Measurements from ENCODE around the gene VAMP3. TPM values are rescaled to one million over a fixed set of nuclear protein-coding genes. Genes with fewer than 3 reads are reported as not detected.

The VAMP3 gene
- total RNA-seq, 4 donors from 2014 or later, result 64.4 to 133 (median 88.7) TPM

- intact Hi-C loops (cut with DNase I; ENCODE audit: low total_unique reads), result loop anchor here (2.0 kb wide), 1 partner anchor 85 kb away; no protein-coding TSS in a partner anchor
- TF ChIP-seq POLR2A (IDR thresholded peaks at IDR 0.05), result no peak
- TF ChIP-seq, protein P1, sequence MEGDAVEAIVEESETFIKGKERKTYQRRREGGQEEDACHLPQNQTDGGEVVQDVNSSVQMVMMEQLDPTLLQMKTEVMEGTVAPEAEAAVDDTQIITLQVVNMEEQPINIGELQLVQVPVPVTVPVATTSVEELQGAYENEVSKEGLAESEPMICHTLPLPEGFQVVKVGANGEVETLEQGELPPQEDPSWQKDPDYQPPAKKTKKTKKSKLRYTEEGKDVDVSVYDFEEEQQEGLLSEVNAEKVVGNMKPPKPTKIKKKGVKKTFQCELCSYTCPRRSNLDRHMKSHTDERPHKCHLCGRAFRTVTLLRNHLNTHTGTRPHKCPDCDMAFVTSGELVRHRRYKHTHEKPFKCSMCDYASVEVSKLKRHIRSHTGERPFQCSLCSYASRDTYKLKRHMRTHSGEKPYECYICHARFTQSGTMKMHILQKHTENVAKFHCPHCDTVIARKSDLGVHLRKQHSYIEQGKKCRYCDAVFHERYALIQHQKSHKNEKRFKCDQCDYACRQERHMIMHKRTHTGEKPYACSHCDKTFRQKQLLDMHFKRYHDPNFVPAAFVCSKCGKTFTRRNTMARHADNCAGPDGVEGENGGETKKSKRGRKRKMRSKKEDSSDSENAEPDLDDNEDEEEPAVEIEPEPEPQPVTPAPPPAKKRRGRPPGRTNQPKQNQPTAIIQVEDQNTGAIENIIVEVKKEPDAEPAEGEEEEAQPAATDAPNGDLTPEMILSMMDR (IDR thresholded peaks at IDR 0.05), result no peak
- no peak overlapping the region for H3K4me3 ChIP-seq (ENCODE audit: low read depth, poor library complexity, severe bottlenecking)
- WGBS, 2 donors, result 59 to 86% methylated on average over 3 of the region's 3 CpGs
- DNase-seq (ENCODE audit: low spot score in 2 of 2), result no peak
These were observed 17.5 kb upstream of the VAMP3 start for GRCh38 chr1:7753641-7754040.

GRCh38 chr1:7754234-7754633 is 16.9 kb upstream of the VAMP3 start:
- no peak for DNase-seq (ENCODE audit: low spot score in 2 of 2)
- TF ChIP-seq, protein P1 (IDR thresholded peaks at IDR 0.05), result no peak
- TF ChIP-seq POLR2A (IDR thresholded peaks at IDR 0.05), result no peak
- intact Hi-C loops (cut with DNase I; ENCODE audit: low total_unique reads), result no loop called here
- H3K4me3 ChIP-seq (ENCODE audit: low read depth, poor library complexity, severe bottlenecking), result no peak overlapping the region
- WGBS, 2 donors, result 69 to 80% methylated on average over 3 of the region's 3 CpGs

DNA sequence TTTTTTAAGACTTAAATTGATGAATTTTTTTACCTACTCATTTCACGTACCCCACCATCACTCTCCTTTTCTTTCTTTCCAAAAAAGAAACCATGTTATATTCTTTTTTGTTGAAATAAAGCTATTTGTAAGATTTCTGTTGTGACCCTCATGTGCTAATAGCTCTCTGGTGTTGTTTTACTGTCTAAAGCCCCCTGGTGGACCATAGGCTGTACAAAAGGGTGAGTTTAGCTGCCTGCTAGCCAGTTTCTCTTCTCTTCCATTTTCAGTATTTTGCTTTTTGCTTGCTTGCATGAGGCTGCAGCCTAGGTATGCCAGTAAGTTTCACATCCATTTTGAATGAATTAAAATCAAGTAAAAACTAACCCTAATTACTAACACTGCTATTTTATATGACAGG is 15.6 kb upstream of the VAMP3 start:
- intact Hi-C loops (cut with DNase I; ENCODE audit: low total_unique reads), result no loop called here
- no peak overlapping the region for H3K4me3 ChIP-seq (ENCODE audit: low read depth, poor library complexity, severe bottlenecking)
- DNase-seq (ENCODE audit: low spot score in 2 of 2), result no peak
- 95 to 98% methylated on average over 1 of the region's 1 CpG for WGBS, 2 donors
- TF ChIP-seq, protein P1 (IDR thresholded peaks at IDR 0.05), result no peak
- TF ChIP-seq POLR2A (IDR thresholded peaks at IDR 0.05), result no peak

- no peak overlapping the region for H3K4me3 ChIP-seq (ENCODE audit: low read depth, poor library complexity, severe bottlenecking)
- no peak for DNase-seq (ENCODE audit: low spot score in 2 of 2)
- TF ChIP-seq, protein P1 (IDR thresholded peaks at IDR 0.05), result no peak
- TF ChIP-seq POLR2A (IDR thresholded peaks at IDR 0.05), result no peak
- intact Hi-C loops (cut with DNase I; ENCODE audit: low total_unique reads), result no loop called here
- WGBS, 2 donors, result 80 to 86% methylated on average over 6 of the region's 6 CpGs
These were observed 10.9 kb upstream of the VAMP3 start for GRCh38 chr1:7760245-7760644.

GRCh38 chr1:7761103-7761502 is 10.0 kb upstream of the VAMP3 start:
- intact Hi-C loops (cut with DNase I; ENCODE audit: low total_unique reads), result no loop called here
- 87 to 89% methylated on average over 3 of the region's 3 CpGs for WGBS, 2 donors
- no peak overlapping the region for H3K4me3 ChIP-seq (ENCODE audit: low read depth, poor library complexity, severe bottlenecking)
- no peak for DNase-seq (ENCODE audit: low spot score in 2 of 2)
- TF ChIP-seq, protein P1 (IDR thresholded peaks at IDR 0.05), result no peak
- TF ChIP-seq POLR2A (IDR thresholded peaks at IDR 0.05), result no peak

DNA sequence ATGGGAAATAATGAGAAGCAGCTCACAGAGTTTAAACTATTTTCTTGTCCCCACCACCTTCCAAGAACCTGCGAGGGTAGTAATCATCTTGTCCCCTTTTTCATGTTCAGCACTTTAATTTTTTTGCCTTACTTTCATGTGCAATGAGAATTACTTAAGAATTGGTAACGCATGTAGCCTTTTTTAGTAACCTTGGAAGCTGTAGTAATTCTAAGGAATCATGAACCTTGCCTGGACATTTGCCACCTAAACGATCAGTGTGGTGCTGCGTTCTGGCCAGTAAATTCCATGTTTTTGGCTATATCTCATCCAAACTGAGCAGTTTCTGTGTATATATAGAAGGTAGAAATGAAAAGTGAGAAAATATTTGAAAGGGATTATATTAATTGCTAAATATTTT is 3.9 kb upstream of the VAMP3 start:
- intact Hi-C loops (cut with DNase I; ENCODE audit: low total_unique reads), result no loop called here
- 83 to 87% methylated on average over 4 of the region's 4 CpGs for WGBS, 2 donors
- TF ChIP-seq, protein P1 (IDR thresholded peaks at IDR 0.05), result no peak
- no peak for TF ChIP-seq POLR2A (IDR thresholded peaks at IDR 0.05)
- H3K4me3 ChIP-seq (ENCODE audit: low read depth, poor library complexity, severe bottlenecking), result no peak overlapping the region
- DNase-seq (ENCODE audit: low spot score in 2 of 2), result no peak
